Stimulated activated CD4-positive, alpha-beta T cell treated with anti-CD3 and anti-CD28 coated beads, Interleukin-2, amount 100 ng/mL, for 4 hours (primary cell): ENCODE results near the gene EED.
"Not testable (repeated sequence)": the region's sequence is repeated elsewhere in the genome, so short reads cannot be mapped to it uniquely, and the experiment has no call there.

Source experiments
- DNase-seq: peaks from one replicate; pipeline ENCODE4 v3.0.0-alpha.2; 2020; ENCODE audit warnings: low read depth

Gene EED

GRCh38 chr11:86249307-86250098, 5.0 kb downstream of the EED start:
- DNase-seq: no peak

- no peak for DNase-seq
These were observed 6.8 kb downstream of the EED start for GRCh38 chr11:86251345-86251744.

GRCh38 chr11:86255896-86256295, 11.3 kb downstream of the EED start:
- DNase-seq: no peak

GRCh38 chr11:86256608-86257007, 12.1 kb downstream of the EED start:
- no peak for DNase-seq

- no peak for DNase-seq
These were observed 12.9 kb downstream of the EED start for GRCh38 chr11:86257446-86257845.

GRCh38 chr11:86259730-86260129, 15.2 kb downstream of the EED start:
- DNase-seq: no peak

- DNase-seq: no peak
These were observed 16.8 kb downstream of the EED start for GRCh38 chr11:86261328-86261727.

GRCh38 chr11:86262387-86262786, 17.8 kb downstream of the EED start:
- DNase-seq: no peak

GRCh38 chr11:86264649-86265048, 20.1 kb downstream of the EED start:
- no peak for DNase-seq

- DNase-seq: no peak
These were observed 20.6 kb downstream of the EED start for GRCh38 chr11:86265194-86265593.

- DNase-seq: no peak
These were observed 25.1 kb downstream of the EED start for GRCh38 chr11:86269645-86270044.

GRCh38 chr11:86274503-86274902, 29.9 kb downstream of the EED start:
- DNase-seq: no peak

GRCh38 chr11:86274999-86275398, 30.4 kb downstream of the EED start:
- no peak for DNase-seq

- DNase-seq: no peak
These were observed 31.2 kb downstream of the EED start for GRCh38 chr11:86275493-86276370.

GRCh38 chr11:86277741-86278140, 33.2 kb downstream of the EED start:
- no peak for DNase-seq

GRCh38 chr11:86278226-86278625, 33.7 kb downstream of the EED start:
- DNase-seq: no peak

GRCh38 chr11:86279747-86280146, 35.2 kb downstream of the EED start:
- DNase-seq: no peak

- no peak for DNase-seq
These were observed 42.9 kb downstream of the EED start for GRCh38 chr11:86287468-86287796.

- DNase-seq: no peak
These were observed 44.4 kb downstream of the EED start for GRCh38 chr11:86288776-86289507.

GRCh38 chr11:86289508-86290280, 45.1 kb downstream of the EED start:
- not testable (repeated sequence) for DNase-seq

- DNase-seq: peak; percentile 45
These were observed 47.1 kb downstream of the EED start for GRCh38 chr11:86291466-86292262.
